Common myeloid progenitor, CD34-positive (primary cell): Measurements from ENCODE around the gene TCF12.

Experiments
- CTCF ChIA-PET: fragments of 350-600 bp; sonication (Branson Sonifier 250); formaldehyde crosslinking; loops from one replicate; lab custom pipeline; 2021; ENCODE audit warnings: antibody characterized with exemption; lab: Charles Lee
- POLR2A ChIA-PET: fragments of 350-600 bp; sonication (Branson Sonifier 250); formaldehyde crosslinking; loops from one replicate; lab custom pipeline; 2021; ENCODE audit warnings: antibody characterized with exemption; lab: Charles Lee
- DNase-seq, 3 donors: peaks; one replicate each; pipeline versions ENCODE4 v3.0.0 to v3.0.0-alpha.2; 2013
- H3K27ac ChIP-seq, 2 experiments: 1 replicate in 1 of 2; 2 replicates in 1 of 2; pipeline ENCODE4 v1.7.0; 2013; ENCODE audit warnings: inconsistent platforms in 2 of 2, low read length in 2 of 2, mild to moderate bottlenecking in 2 of 2, low read depth in 1 of 2, moderate library complexity in 1 of 2; ENCODE audit not compliant: severe bottlenecking in 2 of 2, insufficient read depth in 1 of 2, poor library complexity in 1 of 2
- H3K27me3 ChIP-seq, 5 experiments: replicated peaks in 2 of 5; 1 replicate in 3 of 5; 2 replicates in 2 of 5; pipeline versions ENCODE4 v1.6.1 to v1.7.0; 2013; ENCODE audit warnings: low read length in 4 of 5, mild to moderate bottlenecking in 2 of 5, moderate library complexity in 2 of 5, inconsistent platforms in 1 of 5; ENCODE audit not compliant: insufficient read depth in 5 of 5, control insufficient read depth in 4 of 5
- H3K36me3 ChIP-seq, 4 experiments: 1 replicate in 2 of 4; 2 replicates in 2 of 4; pipeline versions ENCODE4 v1.6.1 to v1.7.0; 2013; ENCODE audit warnings: low read length in 3 of 4, control low read depth in 1 of 4, mild to moderate bottlenecking in 1 of 4; ENCODE audit not compliant: control insufficient read depth in 4 of 4, insufficient read depth in 4 of 4
- H3K4me1 ChIP-seq, 4 experiments: 1 replicate in 3 of 4; 2 replicates in 1 of 4; pipeline versions ENCODE4 v1.6.1 to v1.7.1; 2013; ENCODE audit warnings: low read length in 3 of 4, mild to moderate bottlenecking in 3 of 4, control low read depth in 1 of 4, inconsistent platforms in 1 of 4, moderate library complexity in 1 of 4; ENCODE audit not compliant: control insufficient read depth in 4 of 4, insufficient read depth in 4 of 4; ENCODE audit errors: control extremely low read depth in 1 of 4
- H3K4me3 ChIP-seq, 7 experiments: 1 replicate in 4 of 7; 2 replicates in 3 of 7; pipeline versions ENCODE4 v1.5.1 to v1.7.0; 2013; ENCODE audit warnings: mild to moderate bottlenecking in 7 of 7, low read length in 6 of 7, moderate library complexity in 6 of 7, inconsistent platforms in 2 of 7, low read depth in 2 of 7, control low read depth in 1 of 7; ENCODE audit not compliant: insufficient read depth in 4 of 7, control insufficient read depth in 1 of 7; ENCODE audit errors: extremely low read depth in 1 of 7
- H3K9me3 ChIP-seq, 5 experiments: 1 replicate in 4 of 5; 2 replicates in 1 of 5; pipeline versions ENCODE4 v1.6.1 to v1.7.1; 2013; ENCODE audit warnings: low read length in 4 of 5, mild to moderate bottlenecking in 2 of 5, inconsistent platforms in 1 of 5, low read depth in 1 of 5, moderate library complexity in 1 of 5; ENCODE audit not compliant: control insufficient read depth in 4 of 5, insufficient read depth in 2 of 5; ENCODE audit errors: control extremely low read depth in 1 of 5
- WGBS: methylation state at CpG from one replicate; pipeline ENCODE4 v1.1.5; 2013; ENCODE audit not compliant: insufficient coverage; 5-methylcytosine and 5-hydroxymethylcytosine counted together

TCF12 gene

GRCh38 chr15:57144448-57144847 is 226.0 kb downstream of the TCF12 start:
- 100% methylated on average over 5 of the region's 5 CpGs for WGBS
- Histone ChIP-seq H3K4me1 (peaks cover 2 to 5% (median 4%) of the 10 kb centered on the region in 4 experiments), H3K36me3 (no peaks in the 10 kb centered on the region), H3K9me3 (no peaks in the 10 kb centered on the region), H3K27ac (no peak overlapping the region), H3K4me3 (no peak overlapping the region), H3K27me3 (no peaks in the 10 kb centered on the region)
- no peak for DNase-seq
- ChIA-PET POLR2A (no interaction called here), CTCF (interaction anchor here (0.8 to 6.5 kb wide), 9 partner anchors 9 to 398 kb away, joined by 3 to 62 read pairs (median 5); no protein-coding TSS in a partner anchor)

- Histone ChIP-seq H3K4me3 (peak overlapping the region in 1 of 7 experiments; percentile 44), H3K36me3 (peaks cover 1 to 9% (median 4%) of the 10 kb centered on the region in 4 experiments), H3K27me3 (no peaks in the 10 kb centered on the region), H3K27ac (no peak overlapping the region), H3K9me3 (peaks cover 0 to 8% (median 6%) of the 10 kb centered on the region in 5 experiments), H3K4me1 (peaks cover 2 to 5% (median 4%) of the 10 kb centered on the region in 4 experiments)
- WGBS = 81% methylated on average over 2 of the region's 4 CpGs
- DNase-seq = peak; percentile 65 to 85 (median 81)
- ChIA-PET CTCF (interaction anchor here (0.9 to 6.5 kb wide), 29 partner anchors 8 to 396 kb away, joined by 3 to 62 read pairs (median 5); no protein-coding TSS in a partner anchor), POLR2A (no interaction called here)
These were observed 228.2 kb downstream of the TCF12 start for GRCh38 chr15:57146506-57147201.

GRCh38 chr15:57147621-57148020 is 229.2 kb downstream of the TCF12 start:
- ChIA-PET CTCF (interaction anchor here (1.1 to 6.5 kb wide), 14 partner anchors 9 to 395 kb away, joined by 3 to 62 read pairs (median 8); no protein-coding TSS in a partner anchor), POLR2A (no interaction called here)
- H3K27ac ChIP-seq = no peak overlapping the region
- peaks cover 0 to 18% (median 9%) of the 10 kb centered on the region in 5 experiments for H3K9me3 ChIP-seq
- no CpG with 5 or more reads among the region's 1 CpG for WGBS
- H3K4me1 ChIP-seq = peaks cover 2 to 5% (median 4%) of the 10 kb centered on the region in 4 experiments
- no peak overlapping the region for H3K4me3 ChIP-seq
- H3K36me3 ChIP-seq = peaks cover 4 to 18% (median 8%) of the 10 kb centered on the region in 4 experiments
- no peaks in the 10 kb centered on the region for H3K27me3 ChIP-seq
- DNase-seq = no peak

- Histone ChIP-seq H3K27me3 (no peaks in the 10 kb centered on the region), H3K36me3 (peaks cover 4 to 19% (median 10%) of the 10 kb centered on the region in 4 experiments), H3K4me3 (no peak overlapping the region), H3K27ac (no peak overlapping the region), H3K4me1 (peaks cover 2 to 7% (median 4%) of the 10 kb centered on the region in 4 experiments), H3K9me3 (peaks cover 0 to 20% (median 9%) of the 10 kb centered on the region in 5 experiments)
- no peak for DNase-seq
- CTCF ChIA-PET = interaction anchor here (1.0 to 6.5 kb wide), 6 partner anchors 13 to 380 kb away, joined by 3 to 62 read pairs (median 6); no protein-coding TSS in a partner anchor
- POLR2A ChIA-PET = no interaction called here
These were observed 229.8 kb downstream of the TCF12 start for GRCh38 chr15:57148262-57148661.

GRCh38 chr15:57149196-57149595 is 230.8 kb downstream of the TCF12 start:
- peaks cover 0 to 20% (median 9%) of the 10 kb centered on the region in 5 experiments for H3K9me3 ChIP-seq
- DNase-seq = no peak
- peaks cover 4 to 19% (median 10%) of the 10 kb centered on the region in 4 experiments for H3K36me3 ChIP-seq
- ChIA-PET CTCF (interaction anchor here (0.6 to 6.5 kb wide), 6 partner anchors 10 to 379 kb away, joined by 3 to 62 read pairs (median 4); no protein-coding TSS in a partner anchor), POLR2A (no interaction called here)
- H3K27me3 ChIP-seq = no peaks in the 10 kb centered on the region
- no peak overlapping the region for H3K27ac ChIP-seq
- peaks cover 2 to 7% (median 4%) of the 10 kb centered on the region in 4 experiments for H3K4me1 ChIP-seq
- H3K4me3 ChIP-seq = no peak overlapping the region

- POLR2A ChIA-PET = no interaction called here
- Histone ChIP-seq H3K4me1 (peaks cover 2 to 7% (median 4%) of the 10 kb centered on the region in 4 experiments), H3K27ac (no peak overlapping the region), H3K9me3 (peaks cover 0 to 20% (median 9%) of the 10 kb centered on the region in 5 experiments), H3K27me3 (no peaks in the 10 kb centered on the region), H3K36me3 (peaks cover 4 to 19% (median 11%) of the 10 kb centered on the region in 4 experiments), H3K4me3 (no peak overlapping the region)
- DNase-seq = no peak
- CTCF ChIA-PET = interaction anchor here (1.5 to 6.5 kb wide), 3 partner anchors 9 to 157 kb away, joined by 6 to 62 read pairs (median 7); no protein-coding TSS in a partner anchor
- whole genome bisulfite sequencing = 100% methylated on average over 3 of the region's 4 CpGs
These were observed 231.8 kb downstream of the TCF12 start for GRCh38 chr15:57150066-57150865.
